Measurements from ENCODE around the gene RNF149. TPM values are rescaled to one million over a fixed set of nuclear protein-coding genes. Genes with fewer than 3 reads are reported as not detected.

The RNF149 gene
- total RNA-seq, 2 donors from 2014 or later: 30.9 to 50.8 TPM

Other genes with a start within 250 kb of the RNF149 start
- gene TBC1D8, start 157.3 kb downstream of the RNF149 start, total RNA-seq: 1 to 10 TPM; 5.2 to 8.3 TPM
- gene CNOT11, start 55.8 kb downstream of the RNF149 start, total RNA-seq: 10 to 100 TPM; 57.4 to 59.3 TPM
- gene CREG2, start 78.8 kb upstream of the RNF149 start, total RNA-seq: not detected
- gene RFX8, start 166.4 kb upstream of the RNF149 start, total RNA-seq: 1 to 10 TPM; 1.4 to 2.3 TPM

Measured in activated T-cell treated with anti-CD3 and anti-CD28 coated beads, Interleukin-2, amount 50 U/mL, for 72 hours (primary cell).